Transverse colon (tissue), 4 donors: ENCODE results near the gene CTNNAL1.

Source experiments
- POLR2A ChIP-seq: fragments of 450-650 bp; IDR thresholded peaks from one replicate; pipeline ENCODE4 v1.6.1; 2016; ENCODE audit warnings: antibody characterized with exemption, mild to moderate bottlenecking, moderate library complexity
- POLR2AphosphoS5 ChIP-seq, 3 donors: sonication (generic); formaldehyde crosslinking; IDR thresholded peaks; one replicate each; pipeline ENCODE4 v1.6.1; 2016; ENCODE audit warnings: antibody characterized with exemption in 3 of 3
- TF ChIP-seq, protein P1 (sequence below), 5 experiments: fragments of 200-600 bp in 3 of 5; fragments of 450-650 bp in 2 of 5; sonication (generic) in 3 of 5; IDR thresholded peaks; 1 replicate in 2 of 5; 2 replicates in 3 of 5; pipeline ENCODE4 v1.5.1; 2016 to 2017; ENCODE audit warnings: antibody characterized with exemption in 5 of 5, inconsistent platforms in 3 of 5, mild to moderate bottlenecking in 2 of 5, moderate library complexity in 1 of 5

GRCh38 chr9:109016132-109016531, 2.8 kb upstream of the CTNNAL1 start:
- TF ChIP-seq POLR2A: no peak
- TF ChIP-seq, protein P1, sequence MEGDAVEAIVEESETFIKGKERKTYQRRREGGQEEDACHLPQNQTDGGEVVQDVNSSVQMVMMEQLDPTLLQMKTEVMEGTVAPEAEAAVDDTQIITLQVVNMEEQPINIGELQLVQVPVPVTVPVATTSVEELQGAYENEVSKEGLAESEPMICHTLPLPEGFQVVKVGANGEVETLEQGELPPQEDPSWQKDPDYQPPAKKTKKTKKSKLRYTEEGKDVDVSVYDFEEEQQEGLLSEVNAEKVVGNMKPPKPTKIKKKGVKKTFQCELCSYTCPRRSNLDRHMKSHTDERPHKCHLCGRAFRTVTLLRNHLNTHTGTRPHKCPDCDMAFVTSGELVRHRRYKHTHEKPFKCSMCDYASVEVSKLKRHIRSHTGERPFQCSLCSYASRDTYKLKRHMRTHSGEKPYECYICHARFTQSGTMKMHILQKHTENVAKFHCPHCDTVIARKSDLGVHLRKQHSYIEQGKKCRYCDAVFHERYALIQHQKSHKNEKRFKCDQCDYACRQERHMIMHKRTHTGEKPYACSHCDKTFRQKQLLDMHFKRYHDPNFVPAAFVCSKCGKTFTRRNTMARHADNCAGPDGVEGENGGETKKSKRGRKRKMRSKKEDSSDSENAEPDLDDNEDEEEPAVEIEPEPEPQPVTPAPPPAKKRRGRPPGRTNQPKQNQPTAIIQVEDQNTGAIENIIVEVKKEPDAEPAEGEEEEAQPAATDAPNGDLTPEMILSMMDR (IDR thresholded peaks at IDR 0.05): no peak
- TF ChIP-seq POLR2AphosphoS5 (IDR thresholded peaks at IDR 0.05): no peak
